Activated T-cell treated with anti-CD3 and anti-CD28 coated beads, Interleukin-2, amount 50 U/mL, for 72 hours (primary cell): ENCODE data around the gene VN1R5. TPM values are rescaled to one million over a fixed set of nuclear protein-coding genes. Genes with fewer than 3 reads are reported as not detected.
"Not testable (repeated sequence)": the region's sequence is repeated elsewhere in the genome, so short reads cannot be mapped to it uniquely, and the experiment has no call there.

ENCODE experiments used
- ATAC-seq, 2 donors: fragments of 150-1000 bp; cut with Tn5 transposase; replicated peaks in 1 of 2; 2 replicates each; pipeline ENCODE4 v1.10.0; 2021; ENCODE audit warnings: moderate library complexity in 2 of 2, mild to moderate bottlenecking in 1 of 2
- DNase-seq, 2 donors: peaks; one replicate each; pipeline ENCODE4 v3.0.0; 2021 to 2022; ENCODE audit warnings: mixed read lengths in 1 of 2
- H3K27ac Mint-ChIP-seq: one replicate; pipeline ENCODE4 v1.8.0; 2022; ENCODE audit warnings: mild to moderate bottlenecking, moderate library complexity, mixed read lengths
- H3K27me3 Mint-ChIP-seq: one replicate; pipeline ENCODE4 v1.8.0; 2022; ENCODE audit warnings: low read depth, mixed read lengths
- H3K36me3 Mint-ChIP-seq, 2 donors: one replicate each; pipeline ENCODE4 v1.8.0; 2022; ENCODE audit warnings: mixed read lengths in 2 of 2, mild to moderate bottlenecking in 1 of 2; ENCODE audit not compliant: insufficient read depth in 2 of 2
- H3K4me1 Mint-ChIP-seq: one replicate; pipeline ENCODE4 v1.8.0; 2022; ENCODE audit warnings: low read depth, mixed read lengths
- H3K4me3 Mint-ChIP-seq, 2 donors: one replicate each; pipeline ENCODE4 v1.8.0; 2022; ENCODE audit warnings: mild to moderate bottlenecking in 2 of 2, mixed read lengths in 2 of 2, moderate library complexity in 2 of 2
- H3K9me3 Mint-ChIP-seq, 2 donors: one replicate each; pipeline ENCODE4 v1.8.0; 2022; ENCODE audit warnings: mixed read lengths in 2 of 2
- total RNA-seq, 2 donors: library from RNA; stranded (reverse); gene quantifications; one replicate each; pipeline ENCODE4 v1.2.3, GENCODE V29; 2022

Gene VN1R5
- total RNA-seq, 2 donors from 2014 or later, result not detected

- no peak for ATAC-seq
Observed at GRCh38 chr1:247286134-247286670, 30.3 kb downstream of the VN1R5 start.

GRCh38 chr1:247287460-247287859 is 31.6 kb downstream of the VN1R5 start:
- no peaks in the 10 kb centered on the region for H3K27me3 Mint-ChIP-seq
- no peak for ATAC-seq

More at GRCh38 chr1:247286134-247286670, 30.3 kb downstream of the VN1R5 start:
- H3K36me3 Mint-ChIP-seq, result peaks cover 0 to 12% of the 10 kb centered on the region in 2 donors
- DNase-seq, result no peak
- no peaks in the 10 kb centered on the region for H3K4me1 Mint-ChIP-seq
- H3K9me3 Mint-ChIP-seq, result peaks cover 2 to 10% of the 10 kb centered on the region in 2 donors
- H3K27me3 Mint-ChIP-seq, result no peaks in the 10 kb centered on the region
- no peak overlapping the region for H3K4me3 Mint-ChIP-seq
- H3K27ac Mint-ChIP-seq, result no peak overlapping the region

DNA sequence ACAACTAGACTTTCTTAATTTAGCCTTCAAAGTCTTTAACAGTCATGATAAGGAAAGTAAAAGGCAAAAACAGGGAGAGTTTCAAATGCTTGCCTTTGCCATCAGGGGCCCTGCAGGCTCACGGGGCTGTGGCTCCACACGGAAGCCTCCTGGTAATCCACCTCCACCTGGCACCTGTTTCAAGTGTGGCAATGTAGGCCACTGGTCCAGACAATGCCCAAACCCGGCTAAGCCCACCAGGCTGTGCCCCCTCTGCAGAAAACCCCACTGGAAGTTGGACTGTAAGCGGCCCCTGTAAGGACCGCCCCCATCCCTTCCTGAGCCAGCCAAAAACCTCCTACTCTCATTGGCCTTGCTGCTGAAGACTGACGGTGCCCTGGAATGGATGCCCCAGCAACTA is 32.5 kb downstream of the VN1R5 start:
- peaks cover 6% of the 10 kb centered on the region for H3K4me1 Mint-ChIP-seq
- ATAC-seq (no peak), DNase-seq (no peak)
- peaks cover 0 to 12% of the 10 kb centered on the region in 2 donors for H3K36me3 Mint-ChIP-seq
- H3K9me3 Mint-ChIP-seq, result peaks cover 2 to 10% of the 10 kb centered on the region in 2 donors
- H3K27me3 Mint-ChIP-seq, result no peaks in the 10 kb centered on the region
- no peak overlapping the region for H3K4me3 Mint-ChIP-seq
- H3K27ac Mint-ChIP-seq, result no peak overlapping the region

More at GRCh38 chr1:247287460-247287859, 31.6 kb downstream of the VN1R5 start:
- Mint-ChIP-seq H3K4me3 (no peak overlapping the region), H3K36me3 (peaks cover 0 to 12% of the 10 kb centered on the region in 2 donors), H3K27ac (no peak overlapping the region), H3K9me3 (peaks cover 2 to 10% of the 10 kb centered on the region in 2 donors), H3K4me1 (peaks cover 6% of the 10 kb centered on the region)
- no peak for DNase-seq

DNA sequence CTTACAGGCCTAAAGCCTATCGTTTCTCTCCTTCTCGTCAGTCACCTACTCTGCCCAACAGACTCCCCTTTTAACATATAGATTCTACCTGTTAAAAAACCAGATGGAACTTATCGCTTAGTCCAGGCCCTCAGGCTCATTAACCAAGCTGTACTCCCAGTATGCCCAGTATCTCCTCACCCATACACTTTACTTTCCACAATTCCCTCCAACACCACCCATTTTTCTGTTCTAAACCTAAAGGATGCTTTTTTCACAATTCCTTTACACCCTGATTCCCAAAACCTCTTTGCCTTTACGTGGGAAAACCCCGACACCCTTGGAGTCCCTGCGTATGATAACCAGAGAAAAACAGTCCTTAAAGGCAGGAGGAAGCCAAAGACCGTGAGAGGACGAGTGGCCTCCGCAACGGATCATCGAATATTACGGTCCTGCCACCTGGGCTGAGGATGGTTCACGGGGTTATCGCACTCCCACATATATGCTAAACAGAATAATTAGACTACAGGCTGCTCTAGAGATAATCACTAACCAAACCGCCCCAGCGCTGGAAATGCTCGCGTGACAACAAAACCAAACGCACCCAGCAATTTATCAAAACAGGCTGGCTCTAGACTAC is 33.5 kb downstream of the VN1R5 start:
- peaks cover 0 to 12% of the 10 kb centered on the region in 2 donors for H3K36me3 Mint-ChIP-seq
- not testable (repeated sequence) for H3K4me1 Mint-ChIP-seq, ATAC-seq, DNase-seq, H3K27ac Mint-ChIP-seq, H3K4me3 Mint-ChIP-seq, H3K27me3 Mint-ChIP-seq
- H3K9me3 Mint-ChIP-seq, result peaks cover 2 to 10% of the 10 kb centered on the region in 2 donors

GRCh38 chr1:247290576-247290975 is 34.7 kb downstream of the VN1R5 start:
- Mint-ChIP-seq H3K4me1 (peaks cover 6% of the 10 kb centered on the region), H3K36me3 (peaks cover 0 to 12% of the 10 kb centered on the region in 2 donors), H3K4me3 (no peak overlapping the region), H3K27ac (no peak overlapping the region), H3K27me3 (no peaks in the 10 kb centered on the region), H3K9me3 (peaks cover 2 to 10% of the 10 kb centered on the region in 2 donors)
- DNase-seq (no peak), ATAC-seq (no peak)

GRCh38 chr1:247291161-247291560 is 35.3 kb downstream of the VN1R5 start:
- Mint-ChIP-seq H3K27ac (no peak overlapping the region), H3K9me3 (peaks cover 2 to 7% of the 10 kb centered on the region in 2 donors), H3K27me3 (no peaks in the 10 kb centered on the region), H3K4me1 (peaks cover 6% of the 10 kb centered on the region), H3K4me3 (no peak overlapping the region), H3K36me3 (peaks cover 0 to 12% of the 10 kb centered on the region in 2 donors)
- ATAC-seq, result no peak
- no peak for DNase-seq

- Mint-ChIP-seq H3K27ac (no peak overlapping the region), H3K4me1 (peaks cover 7% of the 10 kb centered on the region), H3K9me3 (peaks cover 1 to 4% of the 10 kb centered on the region in 2 donors), H3K27me3 (no peaks in the 10 kb centered on the region), H3K4me3 (no peak overlapping the region), H3K36me3 (peaks cover 0 to 7% of the 10 kb centered on the region in 2 donors)
- peak; percentile 57 to 63 for ATAC-seq
- DNase-seq, result peak in 1 of 2 donors; percentile 13
Observed at GRCh38 chr1:247291833-247292561, 36.1 kb downstream of the VN1R5 start.

GRCh38 chr1:247293047-247293446 is 37.2 kb downstream of the VN1R5 start:
- H3K27ac Mint-ChIP-seq, result no peak overlapping the region
- peaks cover 17% of the 10 kb centered on the region for H3K4me1 Mint-ChIP-seq
- peaks cover 0 to 1% of the 10 kb centered on the region in 2 donors for H3K36me3 Mint-ChIP-seq

GRCh38 chr1:247294282-247294681 is 38.4 kb downstream of the VN1R5 start:
- no peak overlapping the region for H3K27ac Mint-ChIP-seq
- H3K36me3 Mint-ChIP-seq, result peaks cover 0 to 1% of the 10 kb centered on the region in 2 donors
- no peak overlapping the region for H3K4me3 Mint-ChIP-seq
- no peaks in the 10 kb centered on the region for H3K9me3 Mint-ChIP-seq
- ATAC-seq (no peak), DNase-seq (no peak)
- peaks cover 20% of the 10 kb centered on the region for H3K4me1 Mint-ChIP-seq
- no peaks in the 10 kb centered on the region for H3K27me3 Mint-ChIP-seq

More at GRCh38 chr1:247293047-247293446, 37.2 kb downstream of the VN1R5 start:
- no peak overlapping the region for H3K4me3 Mint-ChIP-seq
- H3K27me3 Mint-ChIP-seq, result no peaks in the 10 kb centered on the region
- H3K9me3 Mint-ChIP-seq, result peaks cover 0 to 3% of the 10 kb centered on the region in 2 donors
- no peak for ATAC-seq
- no peak for DNase-seq

DNA sequence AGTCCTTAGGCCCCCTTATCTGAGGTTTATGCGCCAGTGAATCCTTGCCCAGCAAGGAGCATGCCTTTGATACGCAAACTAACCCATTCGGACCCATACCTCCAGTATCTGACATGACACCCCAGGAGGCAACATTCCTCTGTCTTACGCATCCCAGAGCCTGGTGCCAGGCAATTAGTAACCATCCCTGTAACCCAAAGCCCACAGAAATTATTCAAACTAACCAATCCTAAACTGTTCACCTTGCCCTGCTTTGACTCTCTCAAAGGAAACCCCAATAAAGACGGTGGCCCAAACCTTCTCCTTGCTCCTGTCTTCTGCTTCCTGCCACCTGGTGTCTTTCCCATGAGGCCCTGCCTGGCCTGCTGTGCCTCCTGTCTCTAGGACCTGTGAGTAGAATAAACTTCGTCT is 39.4 kb downstream of the VN1R5 start:
- DNase-seq, result no peak
- Mint-ChIP-seq H3K4me1 (peaks cover 20% of the 10 kb centered on the region), H3K27me3 (no peaks in the 10 kb centered on the region), H3K27ac (no peak overlapping the region), H3K36me3 (peaks cover 0 to 1% of the 10 kb centered on the region in 2 donors), H3K4me3 (no peak overlapping the region), H3K9me3 (no peaks in the 10 kb centered on the region)
- ATAC-seq, result no peak

DNA sequence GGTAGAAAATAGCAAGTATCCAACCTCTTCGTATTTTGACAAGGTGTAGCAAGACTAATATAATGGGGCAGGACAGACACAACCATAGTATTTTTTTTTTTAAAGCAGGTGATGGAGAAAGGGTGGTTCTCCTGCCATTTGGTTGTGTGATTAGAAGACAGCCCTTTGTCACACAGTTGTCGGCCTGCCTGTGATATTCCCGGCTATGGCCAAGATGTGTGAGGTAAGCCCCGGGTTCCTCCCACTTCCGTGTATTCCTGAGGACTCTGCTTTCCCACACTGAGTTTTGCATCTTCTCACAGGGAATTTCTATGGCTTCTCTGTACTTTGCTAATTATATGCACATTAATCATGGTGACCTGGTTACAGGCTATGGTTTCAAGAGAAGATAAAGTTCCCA is 39.9 kb downstream of the VN1R5 start:
- peaks cover 20% of the 10 kb centered on the region for H3K4me1 Mint-ChIP-seq
- ATAC-seq (no peak), DNase-seq (no peak)
- no peak overlapping the region for H3K4me3 Mint-ChIP-seq
- no peaks in the 10 kb centered on the region for H3K27me3 Mint-ChIP-seq
- no peaks in the 10 kb centered on the region for H3K9me3 Mint-ChIP-seq
- no peak overlapping the region for H3K27ac Mint-ChIP-seq
- peaks cover 0 to 1% of the 10 kb centered on the region in 2 donors for H3K36me3 Mint-ChIP-seq

- Mint-ChIP-seq H3K9me3 (no peaks in the 10 kb centered on the region), H3K27me3 (no peaks in the 10 kb centered on the region), H3K27ac (no peak overlapping the region), H3K4me1 (peaks cover 20% of the 10 kb centered on the region), H3K4me3 (no peak overlapping the region), H3K36me3 (peaks cover 0 to 1% of the 10 kb centered on the region in 2 donors)
- ATAC-seq (no peak), DNase-seq (no peak)
Observed at GRCh38 chr1:247296599-247297180, 40.8 kb downstream of the VN1R5 start.
